Kidney (tissue), 14 donors: ENCODE measurements around the gene KCNQ1. TPM values are rescaled to one million over a fixed set of nuclear protein-coding genes. Genes with fewer than 3 reads are reported as not detected.

ENCODE experiments used
- DNase-seq, 5 donors: peaks; one replicate each; pipeline ENCODE4 v3.0.0-alpha.2; 2013 to 2020
- FAIRE-seq: peaks from 2 replicates; lab custom pipeline; 2012; peaks lifted over from hg19 to GRCh38; lab: Jason Lieb, UNC
- H3K27ac ChIP-seq, 2 donors: one replicate each; pipeline ENCODE4 v1.7.0; 2013; ENCODE audit warnings: low read depth in 2 of 2, low read length in 2 of 2, inconsistent platforms in 1 of 2
- H3K27me3 ChIP-seq: one replicate; pipeline ENCODE4 v1.7.1; 2013; ENCODE audit warnings: low read length, inconsistent platforms; ENCODE audit not compliant: control insufficient read depth, insufficient read depth
- H3K36me3 ChIP-seq, 3 donors: one replicate each; pipeline versions ENCODE4 v1.7.0 to v1.7.1; 2013; ENCODE audit warnings: low read length in 3 of 3, control low read depth in 1 of 3, inconsistent platforms in 1 of 3; ENCODE audit not compliant: insufficient read depth in 3 of 3, control insufficient read depth in 2 of 3
- H3K4me1 ChIP-seq, 3 donors: one replicate each; pipeline versions ENCODE4 v1.7.0 to v1.7.1; 2013; ENCODE audit warnings: low read length in 3 of 3, inconsistent platforms in 1 of 3, low read depth in 1 of 3; ENCODE audit not compliant: control insufficient read depth in 2 of 3, insufficient read depth in 2 of 3
- H3K4me3 ChIP-seq, 3 donors: one replicate each; pipeline versions ENCODE4 v1.7.0 to v1.8.1; 2013; ENCODE audit warnings: low read length in 3 of 3, control low read depth in 1 of 3, inconsistent platforms in 1 of 3
- H3K9ac ChIP-seq, 3 donors: one replicate each; pipeline versions ENCODE4 v1.7.0 to v1.7.1; 2013; ENCODE audit warnings: low read length in 3 of 3, control low read depth in 1 of 3, inconsistent platforms in 1 of 3
- H3K9me3 ChIP-seq, 3 donors: one replicate each; pipeline versions ENCODE4 v1.7.0 to v1.7.1; 2013; ENCODE audit warnings: low read length in 3 of 3, control low read depth in 1 of 3, inconsistent platforms in 1 of 3; ENCODE audit not compliant: control insufficient read depth in 2 of 3, insufficient read depth in 1 of 3
- intact Hi-C: fragments of 100-400 bp; cut with DNase I; formaldehyde crosslinking; loops from one replicate; pipeline ENCODE4 v1.11.1; 2022
- polyA plus RNA-seq: library from polyadenylated mRNA; stranded (reverse); fragments of 350-450 nt; fragmentation: Illumina TruSeq; extraction: RNeasy Lipid Tissue Mini Kit (QIAGEN cat#74804); gene quantifications from one replicate; pipeline ENCODE4 v1.2.3, GENCODE V29; 2014; ENCODE audit warnings: low read depth, low replicate concordance; ENCODE audit not compliant: insufficient read depth
- total RNA-seq: library from RNA; stranded (reverse); fragmentation: NEBNext Ultra II Directional; extraction: Animal tissue kit (Norgen Biotek cat#: 25700); gene quantifications from one replicate; pipeline ENCODE4 v1.2.1, GENCODE V29; 2021
- TF ChIP-seq, protein P1 (sequence below): IDR thresholded peaks from 3 replicates; pipeline ENCODE4 v1.5.1; 2012; ENCODE audit warnings: mild to moderate bottlenecking, moderate library complexity, borderline replicate concordance; ENCODE audit not compliant: insufficient read depth; ENCODE audit errors: extremely low read depth
- donor health status: control.
- donor health status: control.
- donor health status: control.
- donor health status: control.
- donor health status: control.
- donor health status: DM: yes; HTN: yes; CAD: no.
- donor health status: Normal renal cell carcinoma (clear cell type).

Gene KCNQ1
- total and polyA plus RNA-seq, 2 donors from 2014 or later: 45.5 to 49.4 TPM

DNA sequence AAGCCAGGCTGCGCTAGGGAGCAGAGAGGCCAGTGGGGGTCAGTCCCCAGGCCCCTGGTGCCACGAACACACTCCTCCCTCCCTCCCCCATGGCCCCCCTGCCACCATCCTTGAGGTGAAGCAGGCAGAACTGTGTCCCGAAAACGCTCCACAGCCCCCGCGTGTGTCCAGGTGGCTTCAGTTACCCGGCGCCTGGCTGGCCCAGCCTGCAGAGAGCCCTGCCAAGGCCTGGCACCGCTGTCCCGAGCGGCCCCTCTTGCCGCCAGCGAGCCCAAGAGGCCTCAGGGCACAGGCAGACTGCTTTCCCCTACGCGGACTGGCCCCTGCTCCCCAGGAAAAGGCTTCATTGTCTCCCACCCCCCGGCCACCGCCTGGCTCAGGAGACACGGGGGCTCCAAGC lies 413.1 kb downstream of the KCNQ1 start:
- intact Hi-C loops: no loop called here
- no peaks in the 10 kb centered on the region for H3K4me1 ChIP-seq
- H3K27me3 ChIP-seq: no peaks in the 10 kb centered on the region
- TF ChIP-seq, protein P1, sequence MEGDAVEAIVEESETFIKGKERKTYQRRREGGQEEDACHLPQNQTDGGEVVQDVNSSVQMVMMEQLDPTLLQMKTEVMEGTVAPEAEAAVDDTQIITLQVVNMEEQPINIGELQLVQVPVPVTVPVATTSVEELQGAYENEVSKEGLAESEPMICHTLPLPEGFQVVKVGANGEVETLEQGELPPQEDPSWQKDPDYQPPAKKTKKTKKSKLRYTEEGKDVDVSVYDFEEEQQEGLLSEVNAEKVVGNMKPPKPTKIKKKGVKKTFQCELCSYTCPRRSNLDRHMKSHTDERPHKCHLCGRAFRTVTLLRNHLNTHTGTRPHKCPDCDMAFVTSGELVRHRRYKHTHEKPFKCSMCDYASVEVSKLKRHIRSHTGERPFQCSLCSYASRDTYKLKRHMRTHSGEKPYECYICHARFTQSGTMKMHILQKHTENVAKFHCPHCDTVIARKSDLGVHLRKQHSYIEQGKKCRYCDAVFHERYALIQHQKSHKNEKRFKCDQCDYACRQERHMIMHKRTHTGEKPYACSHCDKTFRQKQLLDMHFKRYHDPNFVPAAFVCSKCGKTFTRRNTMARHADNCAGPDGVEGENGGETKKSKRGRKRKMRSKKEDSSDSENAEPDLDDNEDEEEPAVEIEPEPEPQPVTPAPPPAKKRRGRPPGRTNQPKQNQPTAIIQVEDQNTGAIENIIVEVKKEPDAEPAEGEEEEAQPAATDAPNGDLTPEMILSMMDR: no peak
- no peaks in the 10 kb centered on the region for H3K36me3 ChIP-seq
- peaks cover 0 to 2% (median 0%) of the 10 kb centered on the region in 3 donors for H3K9me3 ChIP-seq
- H3K4me3 ChIP-seq: no peak overlapping the region
- FAIRE-seq: no peak
- H3K27ac ChIP-seq: no peak overlapping the region
- H3K9ac ChIP-seq: no peak overlapping the region
- DNase-seq: peak in 2 of 5 donors; percentile 34 to 49

DNA sequence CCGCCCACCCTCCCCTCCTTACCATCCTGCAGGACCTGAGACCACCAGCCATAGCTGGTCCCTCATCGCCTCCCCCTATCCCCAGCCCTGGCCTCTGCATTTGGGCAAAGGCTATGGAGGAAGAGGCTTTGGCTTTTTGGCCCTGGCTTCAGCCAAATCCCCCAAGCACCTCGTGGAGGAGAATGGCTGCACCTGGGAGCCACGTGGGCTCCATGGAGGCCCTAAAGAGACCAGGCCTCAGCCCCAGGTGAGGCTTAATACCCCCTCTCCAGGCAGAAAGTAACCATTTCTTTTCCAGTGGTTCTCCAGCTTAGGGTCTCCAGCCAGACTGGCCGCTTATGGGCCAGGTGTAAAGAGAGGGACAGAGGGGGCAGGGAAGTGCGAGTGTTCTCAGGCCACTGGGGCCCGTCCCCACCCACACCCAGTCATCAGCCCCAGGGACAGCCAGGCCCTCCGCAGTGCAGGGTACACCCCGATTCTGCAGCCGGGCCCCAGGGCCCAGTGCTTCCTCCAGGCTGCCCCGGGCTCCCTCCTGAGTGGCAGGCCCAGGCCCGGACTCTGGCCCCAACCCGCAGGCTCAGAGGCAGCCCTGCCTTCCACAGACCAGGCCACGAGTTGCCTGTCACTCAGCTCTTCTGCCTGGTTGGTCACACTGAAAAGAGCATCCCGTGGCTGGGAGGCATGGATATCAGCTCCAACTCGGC lies 414.3 kb downstream of the KCNQ1 start:
- intact Hi-C loops: no loop called here
- TF ChIP-seq, protein P1: no peak
- no peaks in the 10 kb centered on the region for H3K27me3 ChIP-seq
- no peaks in the 10 kb centered on the region for H3K4me1 ChIP-seq
- H3K36me3 ChIP-seq: no peaks in the 10 kb centered on the region
- H3K9ac ChIP-seq: no peak overlapping the region
- no peak overlapping the region for H3K27ac ChIP-seq
- no peak for FAIRE-seq
- no peak overlapping the region for H3K4me3 ChIP-seq
- no peak for DNase-seq
- no peaks in the 10 kb centered on the region for H3K9me3 ChIP-seq

DNA sequence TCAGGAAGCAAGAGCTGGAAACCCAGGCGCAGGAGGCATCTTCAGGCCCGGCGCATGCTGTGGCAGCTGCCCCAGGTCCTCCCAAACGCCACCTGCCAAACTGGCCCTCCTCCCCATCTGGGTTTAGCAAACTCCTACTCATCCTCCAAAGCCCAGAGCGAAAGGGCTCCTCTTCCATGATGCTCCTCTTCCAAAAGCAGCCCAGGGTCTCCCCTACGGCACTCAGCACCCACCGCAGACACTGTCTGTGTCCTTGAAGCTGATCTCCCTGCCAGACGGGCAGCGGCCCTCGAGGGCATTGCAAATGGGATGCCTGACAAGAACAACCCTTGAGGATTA lies 414.9 kb downstream of the KCNQ1 start:
- FAIRE-seq: no peak
- intact Hi-C loops: no loop called here
- no peak overlapping the region for H3K9ac ChIP-seq

More for the DNA sequence above, 414.9 kb downstream of the KCNQ1 start:
- no peak for DNase-seq
- Histone ChIP-seq H3K4me1 (no peaks in the 10 kb centered on the region), H3K27me3 (no peaks in the 10 kb centered on the region), H3K4me3 (no peak overlapping the region), H3K36me3 (no peaks in the 10 kb centered on the region), H3K9me3 (no peaks in the 10 kb centered on the region), H3K27ac (no peak overlapping the region)
- TF ChIP-seq, protein P1: no peak
